Small intestine (tissue), 7 donors: ENCODE data around the gene TDRD12. TPM values are rescaled to one million over a fixed set of nuclear protein-coding genes. Genes with fewer than 3 reads are reported as not detected.

Experiments used
- DNase-seq, 2 donors: peaks; one replicate each; pipeline versions ENCODE4 v3.0.0 to v3.0.0-alpha.2; 2013
- FAIRE-seq: peaks from 2 replicates; lab custom pipeline; 2012; peaks lifted over from hg19 to GRCh38; lab: Jason Lieb, UNC
- H3K27ac ChIP-seq, 3 donors: one replicate each; pipeline ENCODE4 v1.5.1; 2013; ENCODE audit warnings: low read length in 2 of 3, mild to moderate bottlenecking in 2 of 3, control low read depth in 1 of 3, inconsistent platforms in 1 of 3, low read depth in 1 of 3, moderate library complexity in 1 of 3
- H3K27me3 ChIP-seq, 3 donors: one replicate each; pipeline ENCODE4 v1.6.1; 2013; ENCODE audit warnings: low read length in 3 of 3, inconsistent platforms in 1 of 3; ENCODE audit not compliant: control insufficient read depth in 3 of 3, insufficient read depth in 3 of 3
- H3K36me3 ChIP-seq, 3 donors: one replicate each; pipeline ENCODE4 v1.6.1; 2013; ENCODE audit warnings: low read length in 3 of 3, inconsistent platforms in 1 of 3, low read depth in 1 of 3, mild to moderate bottlenecking in 1 of 3, moderate library complexity in 1 of 3; ENCODE audit not compliant: control insufficient read depth in 3 of 3, insufficient read depth in 2 of 3
- H3K4me1 ChIP-seq, 3 donors: one replicate each; pipeline ENCODE4 v1.6.1; 2013; ENCODE audit warnings: low read length in 2 of 3, inconsistent platforms in 1 of 3, low read depth in 1 of 3, mild to moderate bottlenecking in 1 of 3, moderate library complexity in 1 of 3; ENCODE audit not compliant: control insufficient read depth in 3 of 3, insufficient read depth in 2 of 3
- H3K4me3 ChIP-seq, 3 donors: one replicate each; pipeline ENCODE4 v1.5.1; 2013; ENCODE audit warnings: low read length in 3 of 3, control low read depth in 1 of 3, inconsistent platforms in 1 of 3, low read depth in 1 of 3, mild to moderate bottlenecking in 1 of 3, moderate library complexity in 1 of 3
- H3K9me3 ChIP-seq, 2 donors: one replicate each; pipeline ENCODE4 v1.6.1; 2013; ENCODE audit warnings: low read depth in 1 of 2, low read length in 1 of 2; ENCODE audit not compliant: control insufficient read depth in 2 of 2, insufficient read depth in 1 of 2
- WGBS, 3 donors: extraction: QIAGEN DNeasy Blood & Tissue Kit; methylation state at CpG; one replicate each; pipeline ENCODE4 v1.1.7; 2013; 5-methylcytosine and 5-hydroxymethylcytosine counted together
- polyA plus RNA-seq, 4 donors: library from polyadenylated mRNA; stranded (reverse) in 3 of 4; unstranded in 1 of 4; fragments of 200-250 nt in 3 of 4; fragments of 120-200 nt in 1 of 4; gene quantifications; one replicate each; pipeline versions ENCODE4 v1.2.1 to v1.2.3, GENCODE V29; 2013
- donor health status: healthy with polysubstance abuse.
- donor health status: control.
- donor health status: control.
- donor health status: Bipolar disorder and iron deficiency.
- donor health status: healthy.

TDRD12 gene
- polyA plus RNA-seq, 4 donors: 0.12 to 0.46 (median 0.22) TPM; not detected in 1

DNA sequence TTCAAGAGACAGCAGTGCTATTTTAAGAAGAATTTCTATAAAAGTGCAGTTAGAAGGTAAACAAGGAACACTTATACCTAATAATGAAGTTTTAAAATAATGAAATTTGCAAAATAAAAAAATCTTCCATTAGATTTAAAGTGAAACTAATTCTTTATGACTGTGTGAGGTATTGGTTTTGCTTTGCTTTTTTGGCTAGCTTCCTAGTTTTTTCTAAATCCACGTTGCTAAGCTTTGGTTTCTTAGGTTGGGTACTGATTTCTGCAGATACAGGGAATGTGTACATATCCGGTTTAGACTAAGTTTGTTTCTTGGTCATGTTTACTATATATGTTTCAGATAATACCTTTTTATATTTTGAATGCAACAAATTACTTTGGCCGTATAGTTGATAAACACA, 90.2 kb downstream of the TDRD12 start:
- peak in 1 of 2 donors; percentile 26 for DNase-seq
- H3K27me3 ChIP-seq: no peaks in the 10 kb centered on the region
- H3K27ac ChIP-seq: no peak overlapping the region
- no peaks in the 10 kb centered on the region for H3K36me3 ChIP-seq
- FAIRE-seq: no peak
- H3K9me3 ChIP-seq: no peaks in the 10 kb centered on the region
- WGBS, 3 donors: 10 to 39% (median 19%) methylated on average over 3 of the region's 3 CpGs
- H3K4me1 ChIP-seq: peaks cover 0 to 2% (median 0%) of the 10 kb centered on the region in 3 donors
- no peak overlapping the region for H3K4me3 ChIP-seq

DNA sequence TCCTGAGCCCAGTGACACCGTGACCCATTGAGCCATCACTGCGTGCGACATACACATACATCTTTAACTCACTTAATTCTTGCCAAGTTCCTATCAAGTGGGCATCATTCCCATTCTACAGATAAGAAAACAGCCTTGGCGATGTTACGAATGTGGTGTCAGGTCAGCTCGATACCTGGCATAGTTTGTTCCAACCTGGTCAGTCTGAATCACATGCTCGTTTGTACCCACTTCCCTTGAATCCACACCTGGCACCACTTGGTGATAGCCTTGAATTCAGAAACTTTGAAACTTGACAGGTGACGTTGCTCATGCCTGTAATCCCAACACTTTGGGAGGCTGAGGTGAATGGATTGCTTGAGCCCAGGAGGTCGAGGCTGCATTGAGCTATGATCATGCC, 90.9 kb downstream of the TDRD12 start:
- Histone ChIP-seq H3K27me3 (no peaks in the 10 kb centered on the region), H3K4me1 (peaks cover 0 to 2% (median 0%) of the 10 kb centered on the region in 3 donors), H3K9me3 (no peaks in the 10 kb centered on the region), H3K27ac (no peak overlapping the region), H3K36me3 (no peaks in the 10 kb centered on the region), H3K4me3 (no peak overlapping the region)
- 55 to 75% (median 56%) methylated on average over 9 of the region's 9 CpGs for WGBS, 3 donors
- no peak for DNase-seq
- FAIRE-seq: no peak

DNA sequence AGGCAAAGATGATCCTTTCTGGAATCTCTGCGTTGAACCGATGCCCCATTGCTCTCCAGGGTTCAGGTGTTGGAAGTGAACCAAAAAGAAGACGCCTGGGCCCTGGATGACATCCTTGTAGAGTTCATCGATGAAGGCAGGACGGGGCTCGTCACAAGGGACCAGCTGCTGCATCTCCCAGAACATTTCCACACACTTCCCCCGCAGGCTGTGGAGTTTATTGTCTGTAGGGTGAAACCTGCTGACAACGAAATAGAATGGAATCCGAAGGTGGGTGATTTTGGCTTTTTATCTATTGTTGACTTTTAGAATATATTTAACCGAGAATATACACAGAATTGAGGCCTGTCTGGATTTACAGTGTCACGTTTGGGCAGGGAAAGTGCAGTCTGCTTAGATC, 91.6 kb downstream of the TDRD12 start:
- Histone ChIP-seq H3K4me1 (peaks cover 0 to 2% (median 0%) of the 10 kb centered on the region in 3 donors), H3K9me3 (no peaks in the 10 kb centered on the region), H3K27ac (no peak overlapping the region), H3K4me3 (no peak overlapping the region), H3K36me3 (no peaks in the 10 kb centered on the region), H3K27me3 (no peaks in the 10 kb centered on the region)
- DNase-seq: no peak
- 87 to 91% (median 89%) methylated on average over 11 of the region's 11 CpGs for WGBS, 3 donors
- no peak for FAIRE-seq

DNA sequence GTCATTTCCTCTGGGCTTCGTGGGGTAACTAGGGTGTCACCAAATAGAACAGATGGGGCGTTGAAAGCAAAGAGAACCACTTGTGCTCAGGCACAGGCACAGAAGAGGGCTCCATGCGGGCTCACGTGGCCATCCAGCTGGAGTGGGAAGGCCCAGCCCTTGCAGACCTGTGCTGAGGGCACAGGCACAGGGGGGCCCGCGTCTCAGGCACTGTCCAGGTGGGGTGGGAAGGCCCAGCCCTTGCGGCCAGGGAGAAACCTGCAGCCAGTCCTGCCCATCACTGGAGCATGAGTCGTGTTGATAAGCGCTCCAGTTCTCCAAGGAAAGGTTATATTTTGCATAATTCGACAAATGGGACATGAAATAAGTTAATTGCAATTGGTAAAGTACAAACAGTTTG, 92.5 kb downstream of the TDRD12 start:
- H3K36me3 ChIP-seq: no peaks in the 10 kb centered on the region
- no peak for DNase-seq
- no peak for FAIRE-seq
- H3K4me3 ChIP-seq: no peak overlapping the region
- H3K27ac ChIP-seq: no peak overlapping the region
- H3K4me1 ChIP-seq: peaks cover 0 to 2% (median 0%) of the 10 kb centered on the region in 3 donors
- H3K27me3 ChIP-seq: no peaks in the 10 kb centered on the region
- WGBS, 3 donors: 60 to 88% (median 82%) methylated on average over 10 of the region's 10 CpGs
- H3K9me3 ChIP-seq: no peaks in the 10 kb centered on the region

DNA sequence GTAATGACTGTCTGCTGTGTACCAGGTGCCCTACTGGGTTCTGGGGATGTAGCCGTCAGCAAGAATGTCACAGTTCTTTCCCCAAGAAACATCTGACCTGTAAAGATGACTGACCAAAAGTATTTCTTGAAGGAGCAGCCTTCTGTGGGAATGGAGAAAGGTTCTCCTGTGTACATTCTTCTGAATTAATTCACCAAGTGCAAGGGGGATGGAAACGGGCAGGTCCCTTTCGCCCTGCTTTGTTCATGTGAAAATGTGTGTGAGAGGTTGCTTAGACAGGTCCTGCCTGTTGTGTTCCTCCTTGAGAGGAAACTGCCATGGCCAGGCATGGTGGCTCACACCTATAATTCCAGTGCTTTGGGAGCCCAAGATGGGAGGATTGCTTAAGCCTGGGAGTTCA, 93.0 kb downstream of the TDRD12 start:
- 60 to 90% (median 81%) methylated on average over 3 of the region's 3 CpGs for WGBS, 3 donors
- Histone ChIP-seq H3K9me3 (no peaks in the 10 kb centered on the region), H3K27me3 (no peaks in the 10 kb centered on the region), H3K36me3 (no peaks in the 10 kb centered on the region), H3K27ac (no peak overlapping the region), H3K4me3 (no peak overlapping the region), H3K4me1 (peaks cover 0 to 3% (median 2%) of the 10 kb centered on the region in 3 donors)
- DNase-seq (no peak), FAIRE-seq (no peak)

DNA sequence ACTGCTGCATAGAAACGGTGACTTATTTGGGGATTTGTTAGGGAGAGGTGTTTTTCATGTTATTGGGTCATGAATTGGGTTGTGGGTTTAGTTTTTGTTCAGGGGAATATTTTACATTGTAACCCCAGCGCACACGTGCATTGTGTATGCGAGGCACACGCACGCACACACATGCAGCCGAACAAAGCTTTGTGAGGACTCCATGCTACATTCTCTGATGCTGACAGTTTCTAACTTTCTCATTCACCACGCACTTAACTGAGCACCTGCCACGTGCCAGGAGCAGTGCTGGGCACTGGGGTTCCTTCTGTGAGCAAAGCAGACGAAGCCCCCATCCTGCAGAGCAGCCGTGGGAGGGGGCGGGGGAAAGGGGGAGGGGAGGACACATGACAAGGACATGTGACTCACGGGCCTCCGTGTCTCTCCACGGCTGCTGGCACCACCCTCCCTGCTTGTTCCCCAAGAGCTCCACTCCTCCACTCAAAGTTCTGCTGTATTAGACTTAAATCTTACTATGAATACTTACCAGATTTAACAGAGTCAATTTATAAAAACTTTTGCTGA, 94.4 kb downstream of the TDRD12 start:
- H3K4me1 ChIP-seq: peaks cover 0 to 7% (median 2%) of the 10 kb centered on the region in 3 donors
- 56 to 59% (median 58%) methylated on average over 15 of the region's 15 CpGs for WGBS, 3 donors
- DNase-seq (no peak), FAIRE-seq (no peak)
- H3K4me3 ChIP-seq: no peak overlapping the region
- no peaks in the 10 kb centered on the region for H3K9me3 ChIP-seq
- H3K27me3 ChIP-seq: no peaks in the 10 kb centered on the region
- H3K36me3 ChIP-seq: no peaks in the 10 kb centered on the region
- H3K27ac ChIP-seq: no peak overlapping the region

DNA sequence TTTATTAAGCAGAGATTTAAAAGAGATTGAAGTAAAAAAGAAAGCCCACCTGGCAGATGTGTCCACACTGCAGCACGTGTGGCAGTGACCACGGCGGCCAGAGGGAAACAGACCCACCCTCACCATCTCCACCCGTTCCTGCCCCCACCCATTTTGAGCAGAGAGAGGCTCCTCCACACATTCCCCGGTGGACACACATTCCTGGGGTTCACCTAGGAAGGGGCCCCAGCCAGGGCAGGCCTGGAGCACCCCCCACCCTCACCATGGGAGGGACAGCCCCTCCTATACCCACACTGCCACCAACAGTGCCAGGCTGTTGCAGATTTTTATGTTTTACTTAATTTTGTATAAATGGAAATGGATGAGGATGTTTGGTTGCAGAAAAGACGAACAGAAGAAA, 95.1 kb downstream of the TDRD12 start:
- H3K9me3 ChIP-seq: no peaks in the 10 kb centered on the region
- H3K27ac ChIP-seq: no peak overlapping the region
- H3K4me3 ChIP-seq: no peak overlapping the region
- H3K27me3 ChIP-seq: no peaks in the 10 kb centered on the region
- no peak for FAIRE-seq
- no peak for DNase-seq
- 76 to 86% (median 77%) methylated on average over 6 of the region's 6 CpGs for WGBS, 3 donors
- peaks cover 0 to 7% (median 2%) of the 10 kb centered on the region in 3 donors for H3K4me1 ChIP-seq
- H3K36me3 ChIP-seq: no peaks in the 10 kb centered on the region

DNA sequence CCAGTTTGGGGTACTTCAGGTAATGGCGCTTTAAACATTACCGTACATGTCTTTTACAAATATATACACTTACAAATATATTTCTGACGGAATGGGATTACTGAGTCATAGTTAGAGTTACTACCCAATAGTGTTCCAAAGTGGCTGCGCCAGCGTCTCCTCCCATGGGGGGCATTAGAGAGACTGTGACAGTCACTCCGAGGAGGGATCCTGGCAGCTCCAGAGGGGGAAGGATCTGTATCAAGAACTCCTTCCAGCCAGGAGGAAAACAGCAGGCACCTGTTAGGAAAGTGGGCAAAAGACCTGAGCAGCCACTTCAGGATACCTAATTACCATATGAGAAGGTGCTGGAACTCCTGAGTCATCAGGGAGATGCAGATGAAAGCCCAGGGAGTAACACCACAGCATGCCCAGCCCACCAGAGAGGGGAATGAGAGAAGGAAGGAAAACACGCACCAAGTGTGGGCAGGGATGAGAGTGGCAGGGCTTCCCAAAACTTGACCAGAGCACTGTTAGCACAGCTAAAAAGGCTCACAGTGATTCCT, 97.1 kb downstream of the TDRD12 start:
- DNase-seq: no peak
- H3K4me1 ChIP-seq: peaks cover 0 to 7% (median 0%) of the 10 kb centered on the region in 3 donors
- H3K4me3 ChIP-seq: no peak overlapping the region
- no peak for FAIRE-seq
- H3K9me3 ChIP-seq: no peaks in the 10 kb centered on the region
- no peaks in the 10 kb centered on the region for H3K36me3 ChIP-seq
- WGBS, 3 donors: 76 to 96% (median 89%) methylated on average over 7 of the region's 7 CpGs
- no peaks in the 10 kb centered on the region for H3K27me3 ChIP-seq
- H3K27ac ChIP-seq: no peak overlapping the region
